GM12872 (cell line): Measurements from ENCODE around the gene SH2D3C.

ENCODE experiments used
- CTCF ChIP-seq: IDR thresholded peaks from 3 replicates; pipeline ENCODE4 v1.5.1; 2011; ENCODE audit warnings: low read depth, mild to moderate bottlenecking, low read length, moderate library complexity; ENCODE audit not compliant: insufficient read depth

SH2D3C gene

GRCh38 chr9:127746959-127747569, 31.4 kb downstream of the SH2D3C start:
- no peak for TF ChIP-seq CTCF

GRCh38 chr9:127744398-127745110, 33.9 kb downstream of the SH2D3C start:
- TF ChIP-seq CTCF, result no peak

- TF ChIP-seq CTCF, result no peak
Measured at GRCh38 chr9:127742435-127743088, 35.9 kb downstream of the SH2D3C start.

GRCh38 chr9:127741831-127742434, 36.5 kb downstream of the SH2D3C start:
- TF ChIP-seq CTCF, result no peak

GRCh38 chr9:127739614-127740330, 38.7 kb downstream of the SH2D3C start:
- no peak for TF ChIP-seq CTCF

GRCh38 chr9:127738666-127739065, 39.8 kb downstream of the SH2D3C start:
- no peak for TF ChIP-seq CTCF
